ENCODE results near the gene GUSB.
"Not testable (repeated sequence)": the region's sequence is repeated elsewhere in the genome, so short reads cannot be mapped to it uniquely, and the experiment has no call there.

The GUSB gene

DNA sequence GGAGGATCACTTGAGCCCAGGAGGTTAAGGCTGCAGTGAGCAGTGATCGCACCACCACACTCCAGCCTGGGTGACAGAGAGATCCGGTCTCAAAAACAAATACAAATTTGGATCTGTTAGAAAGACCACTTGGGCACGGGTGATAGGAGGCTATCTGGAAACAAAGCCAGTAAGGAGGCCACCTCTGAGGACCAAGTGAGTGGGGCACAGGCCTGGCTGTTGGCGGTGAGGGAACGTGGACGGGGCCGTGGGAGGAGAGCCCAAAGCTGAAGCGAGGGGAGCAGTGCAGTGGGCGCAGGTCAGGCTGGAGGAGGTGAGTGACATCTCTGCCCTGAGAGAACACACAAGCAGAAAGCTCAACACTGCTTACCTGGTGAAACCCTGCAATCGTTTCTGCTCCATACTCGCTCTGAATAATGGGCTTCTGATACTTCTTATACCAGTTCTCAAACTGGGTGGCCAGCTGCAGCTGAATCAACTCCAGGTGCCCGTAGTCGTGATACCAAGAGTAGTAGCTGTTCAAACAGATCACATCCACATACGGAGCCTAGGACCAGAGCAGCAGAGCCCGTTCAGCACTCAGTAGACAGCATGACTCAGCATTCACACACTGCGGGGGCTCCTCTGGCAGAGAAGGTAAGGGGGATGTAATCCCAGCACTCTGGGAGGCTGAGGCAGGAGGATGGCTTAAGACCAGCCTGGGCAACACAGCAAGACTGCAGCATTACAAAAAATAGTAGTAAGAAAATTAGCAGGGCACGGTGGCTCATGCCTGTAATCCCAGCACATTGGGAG lies 14.5 kb downstream of the GUSB start:
- Histone ChIP-seq H3K9me3 (replicated peaks; ENCODE audit: insufficient read depth, low read length) (no peaks in the 10 kb centered on the region), H2AFZ (ENCODE audit: low read length) (no peak overlapping the region), H3K27me3 (replicated peaks; ENCODE audit: insufficient read depth, low read length) (no peaks in the 10 kb centered on the region), H3K4me1 (ENCODE audit: low read length) (no peaks in the 10 kb centered on the region), H3K4me3 (ENCODE audit: low read length) (no peak overlapping the region), H3F3A (ENCODE audit: insufficient read depth, low read length) (no peaks in the 10 kb centered on the region), H3K9ac (ENCODE audit: low read length) (no peak overlapping the region), H3K9me2 (replicated peaks; ENCODE audit: insufficient read depth, low read length) (no peaks in the 10 kb centered on the region), H4K20me1 (ENCODE audit: insufficient read depth, low read length) (no peaks in the 10 kb centered on the region), H3K4me2 (ENCODE audit: low read depth, low read length) (no peak overlapping the region), H3K27ac (ENCODE audit: low read length) (no peak overlapping the region), H3K79me2 (ENCODE audit: low read length) (no peaks in the 10 kb centered on the region), H3K36me3 (replicated peaks; ENCODE audit: insufficient read depth, low read length) (peaks cover 6% of the 10 kb centered on the region; the same call in 1 of the 2 replicates)
- no peak for TF ChIP-seq EZH2 (optimal IDR thresholded peaks at IDR 0.05; ENCODE audit: low read depth, low read length)
- TF ChIP-seq, protein P1, sequence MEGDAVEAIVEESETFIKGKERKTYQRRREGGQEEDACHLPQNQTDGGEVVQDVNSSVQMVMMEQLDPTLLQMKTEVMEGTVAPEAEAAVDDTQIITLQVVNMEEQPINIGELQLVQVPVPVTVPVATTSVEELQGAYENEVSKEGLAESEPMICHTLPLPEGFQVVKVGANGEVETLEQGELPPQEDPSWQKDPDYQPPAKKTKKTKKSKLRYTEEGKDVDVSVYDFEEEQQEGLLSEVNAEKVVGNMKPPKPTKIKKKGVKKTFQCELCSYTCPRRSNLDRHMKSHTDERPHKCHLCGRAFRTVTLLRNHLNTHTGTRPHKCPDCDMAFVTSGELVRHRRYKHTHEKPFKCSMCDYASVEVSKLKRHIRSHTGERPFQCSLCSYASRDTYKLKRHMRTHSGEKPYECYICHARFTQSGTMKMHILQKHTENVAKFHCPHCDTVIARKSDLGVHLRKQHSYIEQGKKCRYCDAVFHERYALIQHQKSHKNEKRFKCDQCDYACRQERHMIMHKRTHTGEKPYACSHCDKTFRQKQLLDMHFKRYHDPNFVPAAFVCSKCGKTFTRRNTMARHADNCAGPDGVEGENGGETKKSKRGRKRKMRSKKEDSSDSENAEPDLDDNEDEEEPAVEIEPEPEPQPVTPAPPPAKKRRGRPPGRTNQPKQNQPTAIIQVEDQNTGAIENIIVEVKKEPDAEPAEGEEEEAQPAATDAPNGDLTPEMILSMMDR (IDR thresholded peaks at IDR 0.05; ENCODE audit: low read length) = no peak
- no peak for TF ChIP-seq EZH2phosphoT487 (IDR thresholded peaks at IDR 0.05; ENCODE audit: low read length)
- DNase-seq = no peak

DNA sequence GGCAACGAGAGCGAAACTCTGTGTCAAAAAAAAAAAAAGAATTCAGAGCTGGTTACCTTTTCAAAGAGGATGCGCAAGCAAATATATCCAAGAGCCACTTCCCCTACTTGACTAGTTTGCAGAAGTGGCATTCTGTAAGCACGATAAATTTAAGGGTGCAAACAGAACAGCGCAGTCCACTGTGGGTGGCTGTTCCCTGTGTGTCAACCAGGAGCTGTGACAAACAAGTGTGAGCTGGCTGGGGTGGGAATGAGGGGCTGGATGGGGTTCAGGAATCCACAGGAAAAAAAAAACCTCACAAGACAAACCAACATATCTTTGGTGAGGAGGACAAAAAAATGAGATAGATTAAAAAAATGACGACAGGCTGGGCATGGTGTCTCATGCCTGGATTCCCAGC lies 15.9 kb downstream of the GUSB start:
- Histone ChIP-seq H3K9ac (ENCODE audit: low read length) (no peak overlapping the region), H4K20me1 (ENCODE audit: insufficient read depth, low read length) (no peaks in the 10 kb centered on the region), H3K9me3 (replicated peaks; ENCODE audit: insufficient read depth, low read length) (no peaks in the 10 kb centered on the region), H3K9me2 (replicated peaks; ENCODE audit: insufficient read depth, low read length) (no peaks in the 10 kb centered on the region), H3K4me1 (ENCODE audit: low read length) (no peaks in the 10 kb centered on the region), H3K36me3 (replicated peaks; ENCODE audit: insufficient read depth, low read length) (peaks cover 6% of the 10 kb centered on the region; the same call in 1 of the 2 replicates), H3K4me3 (ENCODE audit: low read length) (no peak overlapping the region), H3K27ac (ENCODE audit: low read length) (no peak overlapping the region), H3F3A (ENCODE audit: insufficient read depth, low read length) (no peaks in the 10 kb centered on the region), H2AFZ (ENCODE audit: low read length) (no peak overlapping the region), H3K79me2 (ENCODE audit: low read length) (no peaks in the 10 kb centered on the region), H3K4me2 (ENCODE audit: low read depth, low read length) (no peak overlapping the region), H3K27me3 (replicated peaks; ENCODE audit: insufficient read depth, low read length) (no peaks in the 10 kb centered on the region)
- TF ChIP-seq EZH2phosphoT487 (IDR thresholded peaks at IDR 0.05; ENCODE audit: low read length) (no peak), EZH2 (optimal IDR thresholded peaks at IDR 0.05; ENCODE audit: low read depth, low read length) (no peak)
- TF ChIP-seq, protein P1 (IDR thresholded peaks at IDR 0.05; ENCODE audit: low read length) = no peak
- DNase-seq = no peak

DNA sequence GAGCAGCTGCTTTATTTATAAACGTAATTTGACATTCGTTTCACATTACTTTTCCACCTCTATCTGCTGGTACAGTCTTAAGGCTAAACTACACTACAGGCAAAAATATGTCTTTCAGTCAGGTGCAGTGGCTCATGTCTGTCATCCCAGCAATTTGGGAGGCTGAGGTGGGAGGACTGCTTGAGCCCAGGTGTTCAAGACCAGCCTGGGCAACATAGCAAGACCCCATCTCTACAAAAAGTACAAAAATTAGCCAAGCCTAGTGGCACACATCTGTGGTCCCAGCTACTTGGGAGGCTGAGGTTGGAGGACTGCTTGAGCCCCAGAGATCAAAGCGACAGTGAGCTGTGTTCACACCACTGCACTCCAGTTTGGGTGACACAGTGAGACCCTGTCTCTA lies 17.3 kb downstream of the GUSB start:
- not testable (repeated sequence) for H3K9ac ChIP-seq (ENCODE audit: low read length); DNase-seq; H3K4me3 ChIP-seq (ENCODE audit: low read length); H3K9me2 ChIP-seq (replicated peaks; ENCODE audit: insufficient read depth, low read length); H3F3A ChIP-seq (ENCODE audit: insufficient read depth, low read length); H3K27ac ChIP-seq (ENCODE audit: low read length); H3K27me3 ChIP-seq (replicated peaks; ENCODE audit: insufficient read depth, low read length); H3K9me3 ChIP-seq (replicated peaks; ENCODE audit: insufficient read depth, low read length); H2AFZ ChIP-seq (ENCODE audit: low read length); H3K4me1 ChIP-seq (ENCODE audit: low read length); H3K4me2 ChIP-seq (ENCODE audit: low read depth, low read length); H4K20me1 ChIP-seq (ENCODE audit: insufficient read depth, low read length); H3K79me2 ChIP-seq (ENCODE audit: low read length)
- H3K36me3 ChIP-seq (replicated peaks; ENCODE audit: insufficient read depth, low read length) = peaks cover 11% of the 10 kb centered on the region; the same call in 1 of the 2 replicates

DNA sequence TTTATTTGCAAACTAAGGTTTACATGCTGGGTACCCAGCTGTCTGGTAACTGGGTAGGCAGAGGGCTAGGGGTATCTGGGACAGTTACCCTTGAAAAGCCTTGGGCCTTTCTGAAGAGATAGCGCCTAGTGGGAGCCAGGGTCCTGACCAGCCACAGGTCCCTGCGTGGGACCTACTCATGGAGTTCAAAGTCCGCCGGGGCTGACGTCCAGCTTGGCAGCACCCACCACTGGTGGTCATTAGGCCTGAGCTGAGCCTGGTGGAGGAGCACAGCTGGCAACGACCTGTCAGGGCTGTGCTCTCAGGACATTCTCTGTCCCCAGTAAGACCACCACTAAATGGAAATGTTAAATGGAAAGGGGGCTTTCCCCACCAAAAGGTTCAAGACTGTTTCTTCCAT lies 20.0 kb downstream of the GUSB start:
- Histone ChIP-seq H4K20me1 (ENCODE audit: insufficient read depth, low read length) (no peaks in the 10 kb centered on the region), H3K27me3 (replicated peaks; ENCODE audit: insufficient read depth, low read length) (no peaks in the 10 kb centered on the region), H3K4me1 (ENCODE audit: low read length) (no peaks in the 10 kb centered on the region), H3K9ac (ENCODE audit: low read length) (no peak overlapping the region), H3F3A (ENCODE audit: insufficient read depth, low read length) (0 out of 2 replicates have a peak, but pooled peaks cover 2% of the 10 kb centered on the region), H3K36me3 (replicated peaks; ENCODE audit: insufficient read depth, low read length) (peaks cover 11% of the 10 kb centered on the region; the same call in 1 of the 2 replicates), H3K4me2 (ENCODE audit: low read depth, low read length) (no peak overlapping the region), H3K9me3 (replicated peaks; ENCODE audit: insufficient read depth, low read length) (no peaks in the 10 kb centered on the region), H3K9me2 (replicated peaks; ENCODE audit: insufficient read depth, low read length) (no peaks in the 10 kb centered on the region), H3K27ac (ENCODE audit: low read length) (no peak overlapping the region), H2AFZ (ENCODE audit: low read length) (no peak overlapping the region), H3K4me3 (ENCODE audit: low read length) (no peak overlapping the region), H3K79me2 (ENCODE audit: low read length) (no peaks in the 10 kb centered on the region)
- no peak for DNase-seq
- TF ChIP-seq EZH2 (optimal IDR thresholded peaks at IDR 0.05; ENCODE audit: low read depth, low read length) (no peak), EZH2phosphoT487 (IDR thresholded peaks at IDR 0.05; ENCODE audit: low read length) (no peak)
- TF ChIP-seq, protein P1 (IDR thresholded peaks at IDR 0.05; ENCODE audit: low read length) = no peak
